GM18951 (cell line): ENCODE measurements around the gene ATF7IP2.

Source experiments
- POLR2A ChIP-seq: IDR thresholded peaks from 4 replicates; pipeline ENCODE4 v1.6.1; 2011; ENCODE audit warnings: mild to moderate bottlenecking; ENCODE audit not compliant: insufficient read length, insufficient read depth; ENCODE audit errors: extremely low read depth
- in situ Hi-C: fragments of 300-500 bp; cut with MboI; formaldehyde crosslinking; loops from one replicate; pipeline ENCODE4 v1.12.0; 2022; ENCODE audit warnings: low sequenced_read_pairs, mixed read lengths, inconsistent platforms; ENCODE audit not compliant: unreplicated experiment

ATF7IP2 gene

GRCh38 chr16:10367616-10368188 lies 18.2 kb upstream of the ATF7IP2 start:
- no peak for TF ChIP-seq POLR2A
- in situ Hi-C loops, result no loop called here

- no peak for TF ChIP-seq POLR2A
- in situ Hi-C loops, result no loop called here
Measured at GRCh38 chr16:10368969-10369551, 16.8 kb upstream of the ATF7IP2 start.

- in situ Hi-C loops, result no loop called here
Measured at GRCh38 chr16:10370096-10370726, 15.7 kb upstream of the ATF7IP2 start.

DNA sequence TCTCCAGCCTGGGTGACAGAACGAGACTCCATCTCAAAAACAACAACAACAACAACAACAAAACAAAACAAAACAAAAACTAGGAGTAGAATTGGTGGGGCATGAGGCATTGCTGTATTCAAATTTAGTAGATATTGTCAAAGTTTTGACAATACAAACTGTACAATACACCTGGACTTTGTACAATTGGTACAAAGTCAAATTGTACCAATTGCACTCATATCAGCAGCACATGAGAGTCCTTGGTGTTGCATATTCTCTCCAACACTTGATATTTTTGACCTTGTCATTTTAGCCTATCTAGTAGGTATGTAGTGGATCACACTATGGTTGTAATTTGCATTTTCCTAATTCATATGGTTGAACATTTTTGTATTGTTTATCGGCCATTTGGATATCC lies 14.3 kb upstream of the ATF7IP2 start:
- in situ Hi-C loops, result no loop called here
- TF ChIP-seq POLR2A, result no peak

More at GRCh38 chr16:10370096-10370726, 15.7 kb upstream of the ATF7IP2 start:
- no peak for TF ChIP-seq POLR2A

DNA sequence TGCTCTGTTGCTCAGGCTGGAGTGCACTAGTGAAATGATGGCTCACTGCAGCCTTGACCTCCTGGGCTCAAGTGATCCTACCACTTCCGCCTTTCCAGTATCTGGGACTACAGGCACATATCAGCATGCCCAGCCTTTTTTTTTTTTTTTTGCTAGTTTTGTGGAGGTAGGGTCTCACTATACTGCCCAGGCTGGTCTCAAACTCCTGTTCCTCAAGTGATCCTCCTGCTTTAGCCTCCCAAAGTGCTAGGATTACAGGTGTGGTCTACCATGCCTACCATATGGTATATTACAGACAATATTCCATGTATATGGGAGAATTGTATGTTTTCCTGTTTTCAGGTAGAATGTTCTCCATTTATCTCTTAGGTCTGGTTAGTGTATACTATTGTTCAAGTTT lies 12.3 kb upstream of the ATF7IP2 start:
- in situ Hi-C loops, result no loop called here
- TF ChIP-seq POLR2A, result no peak

DNA sequence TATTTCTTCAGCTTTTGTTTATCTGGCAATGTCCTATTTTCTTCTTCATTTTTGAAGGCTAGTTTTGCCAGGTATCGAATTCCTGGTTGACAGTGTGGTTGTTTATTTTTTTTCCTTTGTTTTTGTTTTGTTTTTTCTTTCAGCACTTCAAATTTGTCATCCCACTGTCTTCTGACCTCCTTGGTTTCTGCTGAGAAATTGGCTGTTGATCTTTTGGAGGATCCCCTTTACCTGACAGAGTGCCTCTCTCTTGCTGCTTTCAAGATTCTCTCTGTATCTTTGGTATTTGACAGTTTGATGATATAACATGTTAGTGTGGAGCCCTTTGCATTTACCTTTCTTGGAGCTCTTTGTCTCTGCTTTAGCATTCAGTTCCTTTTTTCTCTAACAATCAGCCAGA lies 9.6 kb upstream of the ATF7IP2 start:
- in situ Hi-C loops, result no loop called here
- TF ChIP-seq POLR2A, result no peak

GRCh38 chr16:10383626-10384025 lies 2.2 kb upstream of the ATF7IP2 start:
- in situ Hi-C loops, result no loop called here
- no peak for TF ChIP-seq POLR2A

DNA sequence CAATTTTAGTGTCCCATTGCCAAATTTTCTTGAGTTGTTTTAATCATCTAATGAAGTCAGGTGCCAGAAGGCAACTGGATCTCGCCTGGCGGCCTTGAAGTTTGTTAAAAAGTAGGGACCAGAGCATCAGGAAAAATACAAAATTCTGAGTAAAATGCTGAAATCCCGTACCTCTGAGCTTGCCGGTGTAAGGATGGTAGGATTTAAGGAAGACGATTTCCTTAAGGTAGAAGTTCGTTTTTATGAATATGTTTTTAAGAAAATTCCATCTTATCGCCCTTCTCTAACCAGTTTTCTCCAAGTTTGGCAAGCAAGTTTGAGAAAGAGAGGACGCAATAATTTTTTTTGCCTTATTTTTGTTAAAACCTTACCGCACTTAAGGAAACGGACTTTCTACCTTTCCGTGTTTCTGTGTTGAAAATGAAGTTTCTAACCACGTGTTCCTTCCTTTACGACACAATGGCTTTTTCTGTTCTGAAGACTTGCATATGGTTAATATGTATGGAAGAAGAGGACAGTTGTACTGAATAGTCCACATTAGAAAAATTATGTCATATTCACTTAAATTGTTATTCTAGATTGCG lies 748 bp downstream of the ATF7IP2 start:
- no peak for TF ChIP-seq POLR2A
- in situ Hi-C loops, result no loop called here

- TF ChIP-seq POLR2A, result no peak
- in situ Hi-C loops, result no loop called here
Measured at GRCh38 chr16:10387188-10387617, 1.3 kb downstream of the ATF7IP2 start.

GRCh38 chr16:10388988-10389387 lies 3.1 kb downstream of the ATF7IP2 start:
- TF ChIP-seq POLR2A, result no peak
- in situ Hi-C loops, result no loop called here

GRCh38 chr16:10390330-10390729 lies 4.5 kb downstream of the ATF7IP2 start:
- TF ChIP-seq POLR2A, result no peak
- in situ Hi-C loops, result no loop called here

GRCh38 chr16:10390867-10391266 lies 5.0 kb downstream of the ATF7IP2 start:
- in situ Hi-C loops, result no loop called here

GRCh38 chr16:10391339-10391738 lies 5.5 kb downstream of the ATF7IP2 start:
- in situ Hi-C loops, result no loop called here
- TF ChIP-seq POLR2A, result no peak

More at GRCh38 chr16:10390867-10391266, 5.0 kb downstream of the ATF7IP2 start:
- TF ChIP-seq POLR2A, result no peak

DNA sequence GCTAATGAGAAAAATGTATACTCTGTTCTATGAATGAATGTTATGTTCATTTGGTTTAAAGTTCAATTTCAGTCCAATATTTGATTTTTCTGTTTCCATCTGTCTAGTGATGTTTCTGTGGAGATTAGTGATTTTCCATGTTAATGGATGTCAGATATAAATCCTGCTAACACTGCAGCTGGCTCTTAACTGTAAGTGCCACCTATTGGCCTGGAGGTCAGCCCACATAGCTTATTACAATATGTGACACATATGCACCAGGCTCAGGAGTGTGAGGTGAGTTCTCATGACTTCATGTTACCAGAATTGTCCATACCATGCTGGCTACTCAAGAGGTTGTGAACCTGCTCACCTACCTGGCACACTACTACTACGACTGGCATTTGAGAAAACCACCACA lies 17.1 kb downstream of the ATF7IP2 start:
- no peak for TF ChIP-seq POLR2A
- in situ Hi-C loops, result no loop called here
